ENCODE measurements around the gene HBP1.
"Not testable (repeated sequence)": the region's sequence is repeated elsewhere in the genome, so short reads cannot be mapped to it uniquely, and the experiment has no call there.

The HBP1 gene

DNA sequence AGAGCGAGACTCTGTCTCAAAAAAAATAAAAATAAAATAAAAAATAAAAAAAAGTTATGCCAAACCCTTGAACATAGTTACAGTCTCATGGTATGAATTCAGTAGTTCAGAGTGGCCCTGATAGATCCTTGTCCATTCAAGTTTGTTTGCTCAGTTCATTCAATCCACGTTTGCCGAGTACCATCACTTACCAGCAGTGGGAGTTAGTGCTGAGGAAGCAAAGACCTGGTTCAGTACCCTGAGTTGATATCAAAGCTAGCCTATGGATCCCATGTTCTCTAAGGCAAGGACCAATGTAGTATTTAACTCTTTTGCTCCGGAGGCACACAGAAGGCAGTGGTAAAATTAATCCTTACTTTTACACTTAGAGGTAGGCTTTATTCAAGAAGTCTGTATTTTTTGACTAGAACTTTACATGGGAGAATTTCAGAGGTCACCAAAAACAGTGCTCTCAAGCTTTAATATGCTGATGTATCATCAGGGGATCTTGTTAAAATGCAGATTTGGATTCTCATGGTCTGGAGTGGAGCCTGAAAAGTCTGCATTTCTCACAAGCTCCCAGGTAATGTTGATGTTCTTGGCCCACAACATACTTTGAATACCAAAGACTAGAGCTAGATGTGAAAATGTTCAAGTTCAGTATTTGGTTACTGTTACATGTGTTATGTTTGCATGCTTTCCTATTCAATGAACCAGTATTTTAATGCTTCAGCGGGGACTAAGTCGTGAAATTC is 38.1 kb upstream of the HBP1 start:
- H3K27me3 ChIP-seq (ENCODE audit: insufficient read depth, poor library complexity, severe bottlenecking) = no peaks in the 10 kb centered on the region
- no peak overlapping the region for H3K27ac ChIP-seq (replicated peaks)
- H3K4me3 ChIP-seq (replicated peaks; ENCODE audit: insufficient read depth, low read length) = no peak overlapping the region
- TF ChIP-seq, protein P1, sequence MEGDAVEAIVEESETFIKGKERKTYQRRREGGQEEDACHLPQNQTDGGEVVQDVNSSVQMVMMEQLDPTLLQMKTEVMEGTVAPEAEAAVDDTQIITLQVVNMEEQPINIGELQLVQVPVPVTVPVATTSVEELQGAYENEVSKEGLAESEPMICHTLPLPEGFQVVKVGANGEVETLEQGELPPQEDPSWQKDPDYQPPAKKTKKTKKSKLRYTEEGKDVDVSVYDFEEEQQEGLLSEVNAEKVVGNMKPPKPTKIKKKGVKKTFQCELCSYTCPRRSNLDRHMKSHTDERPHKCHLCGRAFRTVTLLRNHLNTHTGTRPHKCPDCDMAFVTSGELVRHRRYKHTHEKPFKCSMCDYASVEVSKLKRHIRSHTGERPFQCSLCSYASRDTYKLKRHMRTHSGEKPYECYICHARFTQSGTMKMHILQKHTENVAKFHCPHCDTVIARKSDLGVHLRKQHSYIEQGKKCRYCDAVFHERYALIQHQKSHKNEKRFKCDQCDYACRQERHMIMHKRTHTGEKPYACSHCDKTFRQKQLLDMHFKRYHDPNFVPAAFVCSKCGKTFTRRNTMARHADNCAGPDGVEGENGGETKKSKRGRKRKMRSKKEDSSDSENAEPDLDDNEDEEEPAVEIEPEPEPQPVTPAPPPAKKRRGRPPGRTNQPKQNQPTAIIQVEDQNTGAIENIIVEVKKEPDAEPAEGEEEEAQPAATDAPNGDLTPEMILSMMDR (IDR thresholded peaks at IDR 0.05; ENCODE audit: insufficient read depth, low read length) = no peak
- TF ChIP-seq POLR2AphosphoS5 (IDR thresholded peaks at IDR 0.05; ENCODE audit: low read depth) (no peak), SPI1 (IDR thresholded peaks at IDR 0.05; ENCODE audit: borderline replicate concordance, low read depth) (no peak), GABPA (IDR thresholded peaks at IDR 0.05; ENCODE audit: low read depth) (no peak)
- TF ChIP-seq, protein P2, sequence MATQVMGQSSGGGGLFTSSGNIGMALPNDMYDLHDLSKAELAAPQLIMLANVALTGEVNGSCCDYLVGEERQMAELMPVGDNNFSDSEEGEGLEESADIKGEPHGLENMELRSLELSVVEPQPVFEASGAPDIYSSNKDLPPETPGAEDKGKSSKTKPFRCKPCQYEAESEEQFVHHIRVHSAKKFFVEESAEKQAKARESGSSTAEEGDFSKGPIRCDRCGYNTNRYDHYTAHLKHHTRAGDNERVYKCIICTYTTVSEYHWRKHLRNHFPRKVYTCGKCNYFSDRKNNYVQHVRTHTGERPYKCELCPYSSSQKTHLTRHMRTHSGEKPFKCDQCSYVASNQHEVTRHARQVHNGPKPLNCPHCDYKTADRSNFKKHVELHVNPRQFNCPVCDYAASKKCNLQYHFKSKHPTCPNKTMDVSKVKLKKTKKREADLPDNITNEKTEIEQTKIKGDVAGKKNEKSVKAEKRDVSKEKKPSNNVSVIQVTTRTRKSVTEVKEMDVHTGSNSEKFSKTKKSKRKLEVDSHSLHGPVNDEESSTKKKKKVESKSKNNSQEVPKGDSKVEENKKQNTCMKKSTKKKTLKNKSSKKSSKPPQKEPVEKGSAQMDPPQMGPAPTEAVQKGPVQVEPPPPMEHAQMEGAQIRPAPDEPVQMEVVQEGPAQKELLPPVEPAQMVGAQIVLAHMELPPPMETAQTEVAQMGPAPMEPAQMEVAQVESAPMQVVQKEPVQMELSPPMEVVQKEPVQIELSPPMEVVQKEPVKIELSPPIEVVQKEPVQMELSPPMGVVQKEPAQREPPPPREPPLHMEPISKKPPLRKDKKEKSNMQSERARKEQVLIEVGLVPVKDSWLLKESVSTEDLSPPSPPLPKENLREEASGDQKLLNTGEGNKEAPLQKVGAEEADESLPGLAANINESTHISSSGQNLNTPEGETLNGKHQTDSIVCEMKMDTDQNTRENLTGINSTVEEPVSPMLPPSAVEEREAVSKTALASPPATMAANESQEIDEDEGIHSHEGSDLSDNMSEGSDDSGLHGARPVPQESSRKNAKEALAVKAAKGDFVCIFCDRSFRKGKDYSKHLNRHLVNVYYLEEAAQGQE (IDR thresholded peaks at IDR 0.05; ENCODE audit: insufficient replicate concordance, low read depth) = no peak
- DNase-seq (ENCODE audit: low read depth in 1 of 2, low spot score in 1 of 2) = no peak

DNA sequence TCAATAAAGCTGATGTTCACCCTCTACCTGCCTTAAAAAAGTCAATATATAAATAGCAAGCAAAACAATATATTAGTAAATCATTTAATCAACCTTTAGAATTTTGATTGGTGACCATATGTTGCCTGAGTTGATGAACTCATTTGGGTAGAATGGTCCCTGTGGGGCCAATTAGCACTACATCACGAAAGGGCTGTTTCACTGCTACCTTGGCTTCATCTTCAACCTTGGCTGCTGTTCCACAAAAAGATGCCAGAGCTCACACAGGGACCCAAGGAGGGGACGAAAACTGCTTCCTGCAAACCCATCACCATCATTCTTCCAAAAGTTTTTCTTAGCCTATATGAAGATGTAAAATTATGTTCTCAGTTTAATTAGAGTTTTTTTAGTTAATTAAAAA is 35.4 kb upstream of the HBP1 start:
- H3K27me3 ChIP-seq (ENCODE audit: insufficient read depth, poor library complexity, severe bottlenecking) = peaks cover 3% of the 10 kb centered on the region
- DNase-seq (ENCODE audit: low read depth in 1 of 2, low spot score in 1 of 2) = no peak
- H3K4me3 ChIP-seq (replicated peaks; ENCODE audit: insufficient read depth, low read length) = no peak overlapping the region
- no peak overlapping the region for H3K27ac ChIP-seq (replicated peaks)
- TF ChIP-seq GABPA (IDR thresholded peaks at IDR 0.05; ENCODE audit: low read depth) (no peak), SPI1 (IDR thresholded peaks at IDR 0.05; ENCODE audit: borderline replicate concordance, low read depth) (no peak), POLR2AphosphoS5 (IDR thresholded peaks at IDR 0.05; ENCODE audit: low read depth) (no peak)
- TF ChIP-seq, protein P2 (IDR thresholded peaks at IDR 0.05; ENCODE audit: insufficient replicate concordance, low read depth) = no peak
- TF ChIP-seq, protein P1 (IDR thresholded peaks at IDR 0.05; ENCODE audit: insufficient read depth, low read length) = no peak

DNA sequence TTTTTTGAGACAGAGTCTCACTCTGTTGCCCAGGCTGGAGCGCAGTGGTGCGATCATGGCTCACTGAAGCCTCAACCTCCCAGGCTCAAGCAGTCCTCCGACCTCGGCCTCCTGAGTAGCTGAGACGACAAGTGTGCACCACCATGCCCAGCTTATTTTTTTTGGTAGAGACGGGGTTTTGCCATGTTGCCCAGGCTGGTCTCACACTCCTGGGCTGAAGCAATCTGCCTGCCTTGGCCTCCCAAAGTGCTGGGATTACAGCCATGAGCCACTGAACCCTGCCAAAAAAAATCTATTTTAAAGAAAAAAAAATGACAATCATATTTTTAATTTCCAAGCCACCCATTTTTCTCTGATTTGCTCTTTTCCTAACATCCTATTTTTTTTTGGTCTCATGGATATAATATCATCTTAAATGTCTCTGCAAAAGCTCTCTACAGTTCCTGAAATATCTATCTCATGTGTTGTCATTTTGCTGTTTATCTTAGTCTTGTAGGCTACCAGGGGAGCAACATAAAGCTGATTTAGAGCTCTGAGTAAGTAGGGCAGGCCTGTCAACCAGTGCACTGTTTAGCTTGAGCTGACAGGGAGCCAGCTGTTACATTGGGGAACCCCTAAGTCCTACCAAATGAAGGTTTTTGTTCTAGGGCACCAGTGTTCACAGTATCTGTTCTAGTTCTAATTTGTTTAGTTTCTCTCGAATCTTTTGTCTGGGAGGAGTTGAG is 29.9 kb upstream of the HBP1 start:
- H3K27ac ChIP-seq (replicated peaks) = no peak overlapping the region
- peaks cover 3% of the 10 kb centered on the region for H3K27me3 ChIP-seq (ENCODE audit: insufficient read depth, poor library complexity, severe bottlenecking)
- no peak for DNase-seq (ENCODE audit: low read depth in 1 of 2, low spot score in 1 of 2)
- no peak overlapping the region for H3K4me3 ChIP-seq (replicated peaks; ENCODE audit: insufficient read depth, low read length)
- TF ChIP-seq SPI1 (IDR thresholded peaks at IDR 0.05; ENCODE audit: borderline replicate concordance, low read depth) (no peak), GABPA (IDR thresholded peaks at IDR 0.05; ENCODE audit: low read depth) (no peak), POLR2AphosphoS5 (IDR thresholded peaks at IDR 0.05; ENCODE audit: low read depth) (no peak)
- TF ChIP-seq, protein P2 (IDR thresholded peaks at IDR 0.05; ENCODE audit: insufficient replicate concordance, low read depth) = no peak
- TF ChIP-seq, protein P1 (IDR thresholded peaks at IDR 0.05; ENCODE audit: insufficient read depth, low read length) = no peak

DNA sequence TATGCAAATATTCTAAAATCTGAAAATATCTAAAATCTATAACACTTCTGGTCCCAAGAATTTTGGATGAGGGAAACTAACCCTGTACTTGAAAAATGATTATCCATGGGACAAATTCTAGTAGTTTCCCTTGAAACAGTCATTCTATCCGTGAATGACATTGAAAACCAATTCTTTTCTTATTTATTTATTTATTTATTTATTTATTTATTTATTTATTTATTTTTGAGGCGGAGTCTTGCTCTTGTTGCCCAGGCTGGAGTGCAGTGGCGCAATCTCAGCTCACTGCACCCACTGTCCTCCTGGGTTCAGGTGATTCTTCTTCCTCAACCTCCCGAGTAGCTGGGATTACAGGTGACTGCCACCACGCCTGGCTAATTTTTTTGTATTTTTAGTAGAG is 24.9 kb upstream of the HBP1 start:
- H3K4me3 ChIP-seq (replicated peaks; ENCODE audit: insufficient read depth, low read length); H3K27me3 ChIP-seq (ENCODE audit: insufficient read depth, poor library complexity, severe bottlenecking); DNase-seq (ENCODE audit: low read depth in 1 of 2, low spot score in 1 of 2); H3K27ac ChIP-seq (replicated peaks): not testable (repeated sequence)

All from HL-60 (cell line).